H9 (cell line): ENCODE results near the gene MRPL39. TPM values are rescaled to one million over a fixed set of nuclear protein-coding genes. Genes with fewer than 3 reads are reported as not detected.

Experiments used
- DNase-seq: peaks from one replicate; pipeline ENCODE4 v3.0.0-alpha.2; 2017
- H2AFZ ChIP-seq: one replicate; pipeline ENCODE4 v1.6.1; 2013; ENCODE audit warnings: mild to moderate bottlenecking, low read length, control low read depth, moderate library complexity
- H2AK5ac ChIP-seq: 2 replicates; pipeline ENCODE4 v1.6.1; 2013; ENCODE audit warnings: low read length, control low read depth, mixed read lengths; ENCODE audit not compliant: insufficient read length
- H2BK120ac ChIP-seq: one replicate; pipeline ENCODE4 v1.6.1; 2013; ENCODE audit warnings: low read depth, mild to moderate bottlenecking, low read length, control low read depth, inconsistent platforms; ENCODE audit not compliant: poor library complexity, severe bottlenecking
- H2BK12ac ChIP-seq: 2 replicates; pipeline ENCODE4 v1.6.1; 2013; ENCODE audit warnings: low read length, control low read depth, mixed read lengths, low read depth; ENCODE audit not compliant: insufficient read length
- H2BK15ac ChIP-seq: 2 replicates; pipeline ENCODE4 v1.6.1; 2013; ENCODE audit warnings: low read depth, low read length, control low read depth
- H2BK20ac ChIP-seq: one replicate; pipeline ENCODE4 v1.6.1; 2013; ENCODE audit warnings: low read depth, mild to moderate bottlenecking, low read length, control low read depth, inconsistent platforms; ENCODE audit not compliant: poor library complexity, severe bottlenecking
- H2BK5ac ChIP-seq: 2 replicates; pipeline ENCODE4 v1.6.1; 2013; ENCODE audit warnings: low read length, control low read depth, mixed read lengths; ENCODE audit not compliant: insufficient read length
- H3K14ac ChIP-seq: 2 replicates; pipeline ENCODE4 v1.6.1; 2013; ENCODE audit warnings: low read length, control low read depth; ENCODE audit not compliant: insufficient read depth
- H3K18ac ChIP-seq: 2 replicates; pipeline ENCODE4 v1.6.1; 2013; ENCODE audit warnings: low read depth, mild to moderate bottlenecking, mixed read lengths, low read length, control low read depth; ENCODE audit not compliant: insufficient read length
- H3K23ac ChIP-seq: 2 replicates; pipeline ENCODE4 v1.6.1; 2013; ENCODE audit warnings: low read length, control low read depth, mixed read lengths, low read depth; ENCODE audit not compliant: insufficient read length
- H3K23me2 ChIP-seq: 2 replicates; pipeline ENCODE4 v1.6.1; 2013; ENCODE audit warnings: low read depth, mild to moderate bottlenecking, mixed read lengths, low read length, control low read depth; ENCODE audit not compliant: insufficient read length, poor library complexity, severe bottlenecking
- H3K27ac ChIP-seq: 2 replicates; pipeline ENCODE4 v1.5.1; 2013; ENCODE audit warnings: low read length, control low read depth, mixed read lengths, low read depth; ENCODE audit not compliant: insufficient read length
- H3K27me3 ChIP-seq: 2 replicates; pipeline ENCODE4 v1.6.1; 2013; ENCODE audit warnings: low read length, control low read depth, inconsistent platforms; ENCODE audit not compliant: insufficient read depth
- H3K4ac ChIP-seq: 2 replicates; pipeline ENCODE4 v1.6.1; 2013; ENCODE audit warnings: low read depth, mild to moderate bottlenecking, control low read depth, inconsistent platforms, low read length, moderate library complexity
- H3K4me1 ChIP-seq: 2 replicates; pipeline ENCODE4 v1.6.1; 2013; ENCODE audit warnings: low read length, control low read depth, inconsistent platforms; ENCODE audit not compliant: insufficient read depth
- H3K4me2 ChIP-seq: 2 replicates; pipeline ENCODE4 v1.6.1; 2013; ENCODE audit warnings: low read length, control low read depth, mixed read lengths; ENCODE audit not compliant: insufficient read length, insufficient read depth
- H3K56ac ChIP-seq: 2 replicates; pipeline ENCODE4 v1.6.1; 2013; ENCODE audit warnings: low read depth, mild to moderate bottlenecking, mixed read lengths, low read length, control low read depth; ENCODE audit not compliant: insufficient read length
- H3K79me1 ChIP-seq: 2 replicates; pipeline ENCODE4 v1.6.1; 2013; ENCODE audit warnings: low read depth, mild to moderate bottlenecking, moderate library complexity, low read length, control low read depth, inconsistent platforms; ENCODE audit not compliant: insufficient read depth, poor library complexity, severe bottlenecking
- H3K79me2 ChIP-seq: 2 replicates; pipeline ENCODE4 v1.6.1; 2013; ENCODE audit warnings: low read length, control low read depth, inconsistent platforms; ENCODE audit not compliant: insufficient read depth
- H3K9ac ChIP-seq: 2 replicates; pipeline ENCODE4 v1.6.1; 2013; ENCODE audit warnings: low read length, control low read depth, mixed read lengths; ENCODE audit not compliant: insufficient read length; ENCODE audit errors: extremely low read depth
- H3K9me3 ChIP-seq: one replicate; pipeline ENCODE4 v1.6.1; 2013; ENCODE audit warnings: low read depth, low read length, inconsistent platforms; ENCODE audit not compliant: control insufficient read depth
- H3T11ph ChIP-seq: one replicate; pipeline ENCODE4 v1.6.1; 2013; ENCODE audit warnings: mild to moderate bottlenecking, low read length, control low read depth, inconsistent platforms
- H4K20me1 ChIP-seq: one replicate; pipeline ENCODE4 v1.6.1; 2013; ENCODE audit not compliant: control insufficient read depth, insufficient read length, insufficient read depth
- H4K5ac ChIP-seq: 2 replicates; pipeline ENCODE4 v1.6.1; 2013; ENCODE audit warnings: low read depth, mild to moderate bottlenecking, mixed read lengths, low read length, control low read depth; ENCODE audit not compliant: insufficient read length
- H4K8ac ChIP-seq: replicated peaks from 2 replicates; pipeline ENCODE4 v1.6.1; 2013; ENCODE audit warnings: low read length, control low read depth, mixed read lengths, low read depth; ENCODE audit not compliant: insufficient read length
- H4K91ac ChIP-seq: 2 replicates; pipeline ENCODE4 v1.6.1; 2013; ENCODE audit warnings: low read depth, mild to moderate bottlenecking, moderate library complexity, mixed read lengths, low read length, control low read depth; ENCODE audit not compliant: insufficient read length
- H3K27ac Mint-ChIP-seq, 3 experiments: 2 replicates in 2 of 3; 3 replicates in 1 of 3; pipeline ENCODE4 v1.8.0; 2020 to 2021; ENCODE audit warnings: mixed read lengths in 3 of 3, mild to moderate bottlenecking in 1 of 3, moderate library complexity in 1 of 3
- H3K27me3 Mint-ChIP-seq: 2 replicates; pipeline ENCODE4 v1.8.0; 2021; ENCODE audit warnings: low read depth, mild to moderate bottlenecking, moderate library complexity, mixed read lengths
- H3K36me3 Mint-ChIP-seq, 3 experiments: 2 replicates in 2 of 3; 3 replicates in 1 of 3; pipeline ENCODE4 v1.8.0; 2020 to 2021; ENCODE audit warnings: low read depth in 3 of 3, mixed read lengths in 3 of 3; ENCODE audit not compliant: insufficient read depth in 1 of 3
- H3K4me1 Mint-ChIP-seq, 2 experiments: 2 replicates each; pipeline ENCODE4 v1.8.0; 2020; ENCODE audit warnings: mixed read lengths in 2 of 2
- H3K4me3 Mint-ChIP-seq, 2 experiments: 2 replicates in 1 of 2; 3 replicates in 1 of 2; pipeline ENCODE4 v1.8.0; 2020 to 2021; ENCODE audit warnings: mild to moderate bottlenecking in 2 of 2, mixed read lengths in 2 of 2, moderate library complexity in 1 of 2
- H3K9me3 Mint-ChIP-seq, 2 experiments: 2 replicates in 1 of 2; 3 replicates in 1 of 2; pipeline ENCODE4 v1.8.0; 2020; ENCODE audit warnings: mild to moderate bottlenecking in 2 of 2, mixed read lengths in 2 of 2, moderate library complexity in 1 of 2
- WGBS: extraction: QIAGEN DNeasy Blood & Tissue Kit; methylation state at CpG from one replicate; pipeline ENCODE4 v1.1.7; 2013; ENCODE audit warnings: missing lambda C conversion rate, low lambda C conversion rate, mixed read lengths; ENCODE audit not compliant: insufficient read length; ENCODE audit errors: extremely low coverage; 5-methylcytosine and 5-hydroxymethylcytosine counted together
- total RNA-seq: library from RNA; stranded (reverse); gene quantifications from 2 replicates; pipeline ENCODE4 v1.2.1, GENCODE V29; 2021
- TF ChIP-seq, protein P1 (sequence below): fragments of 200-600 bp; sonication (generic); conservative IDR thresholded peaks from 3 replicates; pipeline ENCODE4 v1.8.0; 2021; ENCODE audit warnings: antibody characterized with exemption, mild to moderate bottlenecking

The MRPL39 gene
- total RNA-seq, 1 experiment from 2014 or later = 58.8 TPM

DNA sequence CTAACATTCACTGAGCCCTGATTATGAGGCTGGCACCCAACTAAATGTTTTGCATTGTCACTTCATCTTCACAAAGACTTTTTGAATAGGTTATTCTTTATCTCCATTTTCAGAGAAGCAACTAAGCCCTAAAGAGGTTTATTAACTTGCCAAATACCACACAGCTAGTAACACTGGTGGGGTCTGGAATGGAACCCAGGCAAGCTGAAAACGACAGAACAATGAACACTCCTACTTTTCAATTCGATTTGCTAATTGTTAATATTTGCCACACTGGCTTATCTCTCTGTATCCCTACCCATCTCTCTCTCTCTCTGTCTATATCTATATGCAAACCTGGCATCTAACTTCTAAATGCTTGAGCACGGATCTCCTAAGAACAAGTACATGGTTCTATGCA lies 40.6 kb downstream of the MRPL39 start:
- H2BK15ac ChIP-seq = no peak overlapping the region
- no peak for DNase-seq
- Mint-ChIP-seq H3K27me3 (peaks cover 23% of the 10 kb centered on the region), H3K4me3 (no peak overlapping the region), H3K27ac (no peak overlapping the region), H3K4me1 (peaks cover 12 to 13% of the 10 kb centered on the region in 2 experiments), H3K36me3 (no peaks in the 10 kb centered on the region), H3K9me3 (no peaks in the 10 kb centered on the region)
- no peak overlapping the region for H3K9ac ChIP-seq
- no peaks in the 10 kb centered on the region; the same call in 1 of the 2 replicates for H3K27me3 ChIP-seq
- no peak overlapping the region for H2AFZ ChIP-seq
- no peak overlapping the region for H4K8ac ChIP-seq
- WGBS = no CpG with 5 or more reads among the region's 3 CpGs
- no peaks in the 10 kb centered on the region for H3K79me2 ChIP-seq
- H3T11ph ChIP-seq = no peak overlapping the region
- no peak overlapping the region for H4K5ac ChIP-seq
- TF ChIP-seq, protein P1, sequence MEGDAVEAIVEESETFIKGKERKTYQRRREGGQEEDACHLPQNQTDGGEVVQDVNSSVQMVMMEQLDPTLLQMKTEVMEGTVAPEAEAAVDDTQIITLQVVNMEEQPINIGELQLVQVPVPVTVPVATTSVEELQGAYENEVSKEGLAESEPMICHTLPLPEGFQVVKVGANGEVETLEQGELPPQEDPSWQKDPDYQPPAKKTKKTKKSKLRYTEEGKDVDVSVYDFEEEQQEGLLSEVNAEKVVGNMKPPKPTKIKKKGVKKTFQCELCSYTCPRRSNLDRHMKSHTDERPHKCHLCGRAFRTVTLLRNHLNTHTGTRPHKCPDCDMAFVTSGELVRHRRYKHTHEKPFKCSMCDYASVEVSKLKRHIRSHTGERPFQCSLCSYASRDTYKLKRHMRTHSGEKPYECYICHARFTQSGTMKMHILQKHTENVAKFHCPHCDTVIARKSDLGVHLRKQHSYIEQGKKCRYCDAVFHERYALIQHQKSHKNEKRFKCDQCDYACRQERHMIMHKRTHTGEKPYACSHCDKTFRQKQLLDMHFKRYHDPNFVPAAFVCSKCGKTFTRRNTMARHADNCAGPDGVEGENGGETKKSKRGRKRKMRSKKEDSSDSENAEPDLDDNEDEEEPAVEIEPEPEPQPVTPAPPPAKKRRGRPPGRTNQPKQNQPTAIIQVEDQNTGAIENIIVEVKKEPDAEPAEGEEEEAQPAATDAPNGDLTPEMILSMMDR = no peak
- no peak overlapping the region for H3K14ac ChIP-seq
- no peaks in the 10 kb centered on the region for H4K20me1 ChIP-seq
- H3K4me1 ChIP-seq = no peaks in the 10 kb centered on the region; the same call in 1 of the 2 replicates
- H4K91ac ChIP-seq = no peak overlapping the region
- peaks cover 7% of the 10 kb centered on the region for H3K23me2 ChIP-seq
- H2AK5ac ChIP-seq = no peak overlapping the region
- no peak overlapping the region for H2BK12ac ChIP-seq
- no peak overlapping the region for H2BK5ac ChIP-seq
- H3K79me1 ChIP-seq = no peaks in the 10 kb centered on the region
- no peak overlapping the region for H2BK120ac ChIP-seq
- no peak overlapping the region for H2BK20ac ChIP-seq
- no peak overlapping the region for H3K4ac ChIP-seq
- no peak overlapping the region for H3K18ac ChIP-seq
- no peak overlapping the region for H3K4me2 ChIP-seq
- H3K23ac ChIP-seq = no peak overlapping the region
- no peak overlapping the region for H3K27ac ChIP-seq
- no peaks in the 10 kb centered on the region for H3K9me3 ChIP-seq
- H3K56ac ChIP-seq = no peak overlapping the region
